HG03521 (cell line): Measurements from ENCODE around the gene G6PD.
"Not testable (repeated sequence)": the region's sequence is repeated elsewhere in the genome, so short reads cannot be mapped to it uniquely, and the experiment has no call there.

Source experiments
- ATAC-seq: cut with Tn5 transposase; IDR thresholded peaks from one replicate; pipeline ENCODE4 v1.9.1; 2021; ENCODE audit warnings: mild to moderate bottlenecking, moderate library complexity; ENCODE audit not compliant: unreplicated experiment

Gene G6PD

DNA sequence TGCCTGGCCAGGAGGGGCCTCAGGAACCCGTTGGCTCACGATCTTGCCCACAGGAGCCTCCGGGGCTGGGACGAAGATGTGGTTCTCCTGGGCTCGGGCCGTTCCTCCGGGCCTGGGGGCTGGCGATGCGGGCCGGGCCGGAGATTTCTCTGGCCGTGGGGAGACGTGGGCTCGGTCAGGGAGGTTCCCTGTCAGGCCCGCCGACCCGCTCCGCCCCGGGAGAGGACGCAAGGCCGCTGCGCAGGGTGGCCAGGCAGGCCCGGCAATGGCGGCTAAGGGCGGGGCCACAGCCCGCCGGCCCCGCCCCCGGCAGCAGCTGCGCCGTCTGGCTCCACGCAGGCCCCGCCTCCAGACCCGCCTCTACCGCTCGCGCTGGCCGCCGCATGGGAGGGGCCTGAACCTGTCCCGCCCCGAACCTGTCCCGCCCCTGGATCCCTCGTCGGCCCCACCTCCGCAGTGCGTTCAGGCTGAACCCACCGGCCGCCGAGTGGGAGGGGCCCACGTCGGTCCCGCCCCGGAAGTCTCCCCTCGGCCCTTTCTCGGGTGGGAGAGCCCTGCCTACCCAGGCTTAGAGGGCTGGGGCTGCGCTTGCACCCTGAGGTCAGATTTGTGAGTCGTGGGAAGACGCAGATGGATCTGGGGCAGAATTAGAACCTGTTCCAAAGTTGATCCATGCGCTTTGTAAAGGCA lies 30.5 kb downstream of the G6PD start, which contains the start of gene FAM3A:
Gene FAM3A, minus strand, starts transcription at position 267 of the 690 bp plus-strand sequence. CDS start 460 bp downstream, outside the sequence.
- peak; percentile 93 for ATAC-seq

DNA sequence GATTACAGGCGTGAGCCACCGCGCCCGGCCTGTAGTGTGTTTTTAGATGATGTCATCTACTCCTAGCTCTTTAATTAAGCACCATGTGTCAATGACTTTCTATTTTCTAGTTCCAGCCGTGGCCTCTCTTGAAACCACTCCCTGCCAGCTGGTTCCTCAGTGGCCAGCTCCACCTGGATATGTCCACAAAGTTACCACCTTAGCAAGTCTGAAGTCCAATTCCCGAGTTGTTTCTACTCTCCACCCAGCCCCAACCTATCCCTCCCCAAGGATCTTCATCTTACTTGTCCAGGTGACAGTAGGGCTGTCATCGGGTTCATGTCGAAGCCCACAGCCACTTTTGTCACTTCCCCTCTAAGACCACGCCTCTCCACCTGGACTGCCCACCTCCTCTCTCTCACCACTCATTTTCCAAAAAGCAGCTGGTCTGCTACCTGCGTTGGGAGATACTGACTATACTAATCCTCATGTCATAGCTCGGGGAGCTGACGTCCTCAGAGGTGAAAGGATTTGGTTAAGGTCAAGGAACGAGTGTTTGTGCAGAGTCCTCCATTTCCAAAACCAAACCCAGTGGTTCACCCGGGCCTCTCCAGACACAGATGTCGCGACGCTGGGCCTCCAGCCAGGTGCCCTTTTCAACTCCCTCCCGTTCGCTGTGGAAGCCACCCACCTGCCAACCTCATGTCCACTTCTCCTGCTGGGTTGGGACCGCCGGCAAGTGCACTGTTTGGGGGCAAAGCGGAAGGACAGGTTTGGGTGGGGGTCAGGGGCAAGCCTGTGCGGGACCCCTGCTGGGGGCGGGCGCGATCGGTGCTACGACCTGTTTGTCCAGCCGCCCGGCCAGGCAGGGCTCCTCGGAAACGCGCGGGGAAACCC lies 31.3 kb downstream of the G6PD start:
- no peak for ATAC-seq

DNA sequence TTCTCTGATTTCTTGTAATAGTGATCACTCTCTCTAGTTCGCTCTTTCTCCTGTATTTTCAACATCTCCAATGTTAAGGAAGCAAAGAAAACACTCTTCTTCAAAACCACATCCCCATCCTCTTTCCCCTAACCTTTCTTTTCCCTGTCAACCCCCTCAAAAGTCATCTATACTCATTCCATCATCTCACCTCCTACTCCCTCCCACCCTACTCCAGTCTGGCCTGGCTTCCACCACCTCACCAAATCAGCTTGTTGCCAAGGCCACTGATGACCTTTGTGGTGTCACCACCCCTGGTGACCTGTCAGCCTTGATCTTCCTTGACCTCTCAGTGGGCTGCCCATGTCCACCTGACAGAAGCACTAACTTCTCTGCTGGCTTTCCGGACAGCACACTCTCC lies 32.9 kb downstream of the G6PD start:
- no peak for ATAC-seq

DNA sequence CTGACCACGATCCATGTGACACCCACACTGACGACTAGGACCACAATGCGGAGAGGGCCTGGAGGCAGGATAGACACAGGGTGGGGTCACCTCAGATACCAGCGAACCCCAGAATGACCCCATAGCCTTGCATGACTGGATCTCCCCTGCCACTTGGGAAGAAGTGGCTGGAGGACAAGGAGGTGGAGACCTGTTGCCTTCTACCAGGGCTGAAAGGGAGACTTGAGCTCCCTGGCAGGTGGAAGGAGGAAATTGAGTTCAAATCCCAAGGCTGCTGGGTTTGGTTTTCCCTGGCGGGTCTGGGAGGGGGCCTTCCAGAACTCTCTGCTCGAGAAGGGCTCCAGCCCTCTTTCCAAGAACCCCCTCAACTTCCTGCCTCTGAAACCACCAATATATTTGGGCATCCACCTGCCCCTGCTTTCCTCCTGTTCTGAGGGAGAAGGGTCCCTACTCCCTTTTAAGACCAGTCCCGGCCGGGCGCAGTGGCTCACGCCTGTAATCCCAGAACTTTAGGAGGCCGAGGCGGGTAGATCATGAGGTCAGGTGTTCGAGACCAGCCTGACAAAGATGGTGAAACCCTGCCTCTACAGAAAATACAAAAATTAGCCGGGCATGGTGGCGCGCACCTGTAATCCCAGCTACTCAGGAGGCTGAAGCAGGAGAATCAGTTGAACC lies 33.6 kb downstream of the G6PD start:
- no peak for ATAC-seq

DNA sequence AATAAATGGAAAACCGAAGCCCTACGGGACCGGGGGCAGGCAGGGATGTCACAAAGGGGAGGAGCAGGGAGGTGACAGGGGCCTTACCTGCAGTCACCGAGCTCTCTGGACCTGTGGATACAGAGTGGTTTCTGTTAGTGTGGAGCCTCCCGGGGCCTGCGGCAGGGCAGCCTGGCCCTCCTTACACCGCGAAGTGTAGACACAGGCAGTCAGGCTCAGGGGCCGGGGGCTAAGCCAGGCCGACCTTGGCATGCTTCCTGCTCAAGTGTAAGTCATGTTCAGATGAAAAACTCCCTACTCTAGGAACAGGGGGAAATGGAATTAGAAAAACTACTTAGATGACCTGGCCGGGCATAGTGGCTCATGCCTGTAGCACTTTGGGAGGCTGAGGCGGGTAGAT lies 34.9 kb downstream of the G6PD start:
- ATAC-seq, result no peak

DNA sequence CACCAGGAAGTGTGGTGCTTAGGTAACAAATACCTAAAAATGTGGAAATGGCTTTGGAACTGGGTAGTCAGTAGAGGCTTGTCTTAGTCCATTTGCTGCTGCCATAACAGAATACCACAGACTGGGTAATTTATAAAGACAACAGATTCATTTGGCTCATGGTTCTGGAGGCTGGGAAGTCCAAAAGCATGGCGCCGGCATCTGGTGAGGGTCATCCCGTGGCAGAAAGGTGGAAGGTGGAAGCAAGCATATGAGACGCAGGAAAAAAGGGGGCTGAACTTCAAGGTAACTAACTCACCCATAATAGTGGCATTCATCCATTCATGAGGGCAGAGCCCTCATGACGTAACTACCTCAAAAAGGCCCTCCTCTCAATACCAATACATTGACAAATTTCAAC lies 37.2 kb downstream of the G6PD start:
- no peak for ATAC-seq

DNA sequence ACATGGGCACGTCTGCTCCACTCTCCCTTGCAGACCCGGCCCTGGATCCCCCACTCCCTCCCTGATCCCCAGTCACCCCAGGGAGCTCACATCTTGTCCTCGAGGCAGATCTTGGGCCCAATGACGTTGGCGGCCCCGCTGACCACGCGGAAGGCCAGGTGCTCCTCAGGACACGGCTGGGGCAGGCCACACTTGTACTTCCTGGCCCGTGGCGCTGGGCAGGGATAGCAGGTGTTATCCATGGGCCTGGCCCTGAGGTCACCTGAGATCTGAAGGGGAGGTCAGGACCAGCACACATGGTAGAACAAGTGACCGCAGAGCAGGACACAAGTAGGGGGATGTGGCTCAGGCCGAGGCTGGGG lies 38.3 kb downstream of the G6PD start:
- ATAC-seq, result no peak

DNA sequence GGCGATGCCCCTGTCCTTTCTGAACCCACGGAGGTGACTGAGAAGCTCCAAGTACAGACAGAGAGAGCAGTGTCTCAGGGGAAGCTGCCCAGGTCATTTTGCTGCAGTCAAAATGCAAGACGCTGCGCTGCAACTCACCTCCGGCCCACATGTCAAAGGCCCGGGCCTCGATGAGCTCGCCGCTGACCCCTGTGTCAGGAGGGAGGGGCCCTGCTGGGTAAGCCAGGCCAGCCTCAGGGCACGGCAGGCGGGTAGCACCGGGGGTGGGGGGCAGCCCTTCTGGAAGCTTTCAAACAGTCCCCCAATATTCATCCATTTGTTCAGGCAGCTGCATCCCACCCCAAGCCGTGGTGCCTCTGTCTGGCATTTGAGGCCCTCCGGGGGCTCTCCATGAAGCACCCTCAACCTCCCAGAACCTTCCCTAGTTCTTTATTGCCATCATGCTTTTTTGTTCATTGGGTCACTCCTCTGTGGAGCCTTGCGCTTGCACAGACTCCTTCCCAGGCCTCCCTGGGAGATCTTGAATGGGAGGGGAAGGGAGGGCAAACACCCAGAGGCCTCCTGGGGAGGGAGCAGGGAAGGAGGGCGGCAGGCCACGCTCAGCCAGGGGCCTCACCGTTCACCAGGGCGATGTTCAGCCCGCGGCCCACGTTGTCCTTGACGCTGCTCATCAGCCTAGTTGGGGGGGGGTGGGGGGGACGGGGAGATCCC lies 38.8 kb downstream of the G6PD start:
- ATAC-seq, result no peak

DNA sequence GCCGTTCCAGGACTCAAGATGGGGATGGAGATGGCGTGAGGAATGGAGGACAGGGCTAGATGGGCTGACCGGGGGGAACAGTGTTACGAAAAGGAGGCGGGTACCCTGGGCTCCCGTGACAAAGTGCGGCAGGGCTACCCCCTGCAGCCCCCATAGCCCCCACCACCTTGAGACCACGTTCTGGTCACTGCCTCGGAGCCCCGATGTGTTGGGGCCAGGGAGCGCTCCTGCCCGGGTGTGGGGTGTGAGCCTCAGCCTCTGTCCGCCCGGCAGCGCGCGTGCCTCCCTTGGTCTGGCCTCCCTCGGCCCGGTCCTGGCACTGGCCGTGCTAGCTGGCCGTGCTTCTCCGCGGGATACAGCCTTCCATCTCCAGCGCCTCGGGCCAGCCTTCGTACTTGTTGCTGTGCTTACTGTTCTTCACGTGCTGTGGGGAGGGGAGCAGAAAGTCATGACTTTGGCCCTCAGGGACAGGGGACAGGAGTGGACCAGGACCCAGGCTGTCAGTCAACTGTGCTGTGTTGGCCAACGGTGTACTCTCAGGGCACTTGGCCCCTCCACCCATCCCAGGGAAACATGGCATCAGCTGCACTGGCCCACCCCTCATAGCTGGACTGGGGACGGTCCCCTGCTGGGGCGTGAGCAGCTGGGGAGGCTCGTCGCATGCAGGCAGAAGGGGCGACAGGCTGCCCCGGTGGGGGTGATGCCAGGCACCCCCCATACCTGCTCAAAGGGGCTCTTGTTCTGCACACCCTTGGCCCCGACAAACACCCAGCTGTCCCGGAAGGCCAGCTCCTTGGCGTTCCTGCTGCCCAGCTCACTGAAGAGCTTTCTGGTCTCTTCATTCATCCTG lies 39.9 kb downstream of the G6PD start:
- ATAC-seq, result no peak

DNA sequence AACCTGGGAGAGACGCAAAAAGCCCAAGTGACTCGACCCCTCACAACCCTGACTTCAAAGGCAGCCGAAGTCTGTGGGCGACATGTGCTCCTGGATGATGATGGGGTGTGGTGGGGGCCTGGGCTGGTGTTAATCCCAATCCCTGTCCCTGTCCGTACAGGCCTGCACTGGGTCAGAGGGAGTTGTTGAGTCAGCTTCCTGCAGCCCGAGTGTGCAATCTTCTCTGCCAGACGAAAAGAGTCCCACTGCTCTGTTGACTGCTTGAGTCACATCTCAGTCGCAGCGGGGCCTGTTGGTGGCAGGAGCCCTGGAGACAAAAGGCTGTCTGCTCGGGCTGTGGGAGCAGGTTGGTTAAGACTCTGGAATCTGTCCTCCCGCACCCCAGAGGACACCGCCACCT lies 40.9 kb downstream of the G6PD start:
- ATAC-seq, result no peak

DNA sequence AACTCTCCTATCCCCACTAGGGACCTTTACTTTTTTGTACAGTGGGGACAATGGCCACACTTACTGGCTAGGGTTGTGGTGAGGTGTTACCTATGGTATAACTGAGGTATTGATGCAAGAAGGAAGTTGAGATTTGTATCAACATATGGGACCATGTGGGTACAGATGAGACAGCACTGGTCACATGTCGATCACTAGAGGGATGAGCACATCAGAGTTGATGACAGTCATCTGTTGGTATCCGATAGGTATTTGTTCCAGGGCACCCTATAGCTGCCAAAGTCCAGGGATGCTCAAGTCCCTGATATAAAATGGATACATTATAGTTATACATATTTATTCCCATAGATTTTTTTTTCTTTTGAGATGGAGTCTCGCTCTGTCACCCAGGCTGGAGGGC lies 43.7 kb downstream of the G6PD start:
- no peak for ATAC-seq

DNA sequence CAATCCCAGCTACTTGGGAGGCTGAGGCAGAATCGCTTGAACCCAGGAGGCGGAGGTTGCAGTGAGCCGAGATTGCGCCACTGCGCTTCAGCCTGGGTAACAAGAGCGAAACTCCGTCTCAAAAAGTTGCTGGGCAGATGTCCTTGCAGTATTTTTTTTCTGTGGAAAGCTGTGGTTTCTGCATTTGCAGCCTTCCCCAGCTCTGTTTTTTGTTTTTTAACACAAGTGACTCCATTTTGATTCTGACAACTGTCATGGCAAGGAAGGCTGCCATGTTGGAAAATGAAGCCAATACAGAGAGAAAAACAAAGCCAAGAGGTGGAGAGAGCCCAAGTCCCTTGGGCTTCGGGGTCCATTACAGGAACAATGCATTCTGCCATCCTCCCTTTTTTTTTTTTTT lies 44.5 kb downstream of the G6PD start:
- ATAC-seq, result no peak

DNA sequence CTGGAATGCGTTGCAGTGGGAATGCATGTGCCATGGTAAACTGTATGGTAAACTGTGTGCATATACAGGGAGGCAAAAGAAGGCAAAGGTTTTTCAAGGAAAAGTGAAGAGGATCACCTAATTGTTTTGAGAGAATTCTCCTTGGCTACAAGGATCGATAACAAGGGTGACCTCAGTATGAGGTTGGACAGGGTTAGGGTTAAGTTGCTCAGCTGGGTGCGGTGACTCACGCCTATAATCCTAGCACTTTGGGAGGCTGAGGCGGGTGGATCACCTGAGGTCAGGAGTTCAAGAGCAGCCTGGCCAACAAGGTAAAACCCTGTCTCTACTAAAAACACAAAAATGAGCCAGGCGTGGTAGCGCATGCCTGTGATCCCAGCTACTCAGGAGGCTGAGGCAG lies 45.2 kb downstream of the G6PD start:
- ATAC-seq, result not testable (repeated sequence)

DNA sequence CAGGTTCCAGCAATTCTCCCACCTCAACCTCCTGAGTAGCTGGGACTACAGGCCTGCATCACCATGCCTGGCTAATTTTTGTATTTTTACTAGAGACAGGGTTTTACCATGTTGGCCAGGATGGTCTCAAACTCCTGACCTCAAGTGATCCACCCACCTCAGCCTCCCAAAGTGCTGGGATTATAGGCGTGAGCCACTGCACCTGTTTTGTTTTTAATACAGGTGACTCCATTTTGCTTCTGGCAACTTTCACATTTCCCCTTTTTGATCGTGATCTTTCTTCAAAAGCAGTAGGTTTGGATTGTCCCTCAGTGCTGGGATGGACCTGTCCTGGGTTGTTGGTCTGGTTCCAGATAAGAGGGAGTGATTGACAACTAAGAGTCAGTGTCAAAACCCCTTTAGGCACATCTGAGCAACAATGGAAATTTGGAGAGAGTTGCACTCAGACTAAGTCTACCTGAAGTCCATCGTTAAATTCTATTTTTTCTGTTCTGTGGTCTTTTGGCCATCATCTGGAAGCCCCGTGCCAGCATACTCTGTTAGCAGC lies 50.0 kb downstream of the G6PD start:
- not testable (repeated sequence) for ATAC-seq

DNA sequence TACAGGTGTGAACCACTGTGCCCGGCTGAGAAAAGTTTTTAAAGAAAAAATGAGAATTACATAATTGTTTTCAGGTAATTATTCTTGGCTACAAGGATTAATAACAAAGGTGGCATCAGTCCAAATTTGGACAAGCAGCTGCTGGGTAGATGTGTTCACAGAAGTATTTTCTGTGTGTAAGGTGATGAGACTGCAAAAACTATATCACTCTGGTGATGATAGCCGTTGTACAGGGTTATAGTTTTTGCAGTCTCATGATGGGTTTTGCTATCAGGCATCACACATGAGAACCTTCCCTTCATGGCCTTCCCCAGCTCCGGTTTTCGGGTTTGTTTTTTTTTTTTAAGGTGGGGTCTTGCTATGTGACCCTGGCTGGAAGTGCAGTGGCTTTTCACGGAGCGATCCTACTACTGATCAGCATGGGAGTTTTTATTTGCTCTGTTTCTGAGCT lies 51.1 kb downstream of the G6PD start:
- ATAC-seq, result no peak

DNA sequence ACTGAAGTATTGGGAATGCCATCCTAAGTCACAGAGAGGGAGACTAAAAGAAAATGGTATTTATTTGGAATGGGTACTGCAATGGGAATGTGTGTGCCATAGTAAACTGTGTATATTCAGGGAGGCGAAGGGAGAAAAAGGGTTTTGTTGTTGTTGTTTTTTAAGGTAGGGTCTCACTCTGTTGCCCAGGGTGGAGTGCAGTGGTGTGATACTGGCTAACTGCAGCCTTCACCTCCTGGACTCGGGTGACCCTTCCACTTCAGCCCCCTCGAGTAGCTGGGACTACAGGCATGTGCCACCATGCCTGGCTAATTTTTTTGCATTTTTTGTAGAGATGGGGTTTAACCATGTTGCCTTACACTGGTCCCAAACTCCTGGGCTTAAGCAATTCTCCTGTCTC lies 51.9 kb downstream of the G6PD start:
- no peak for ATAC-seq

DNA sequence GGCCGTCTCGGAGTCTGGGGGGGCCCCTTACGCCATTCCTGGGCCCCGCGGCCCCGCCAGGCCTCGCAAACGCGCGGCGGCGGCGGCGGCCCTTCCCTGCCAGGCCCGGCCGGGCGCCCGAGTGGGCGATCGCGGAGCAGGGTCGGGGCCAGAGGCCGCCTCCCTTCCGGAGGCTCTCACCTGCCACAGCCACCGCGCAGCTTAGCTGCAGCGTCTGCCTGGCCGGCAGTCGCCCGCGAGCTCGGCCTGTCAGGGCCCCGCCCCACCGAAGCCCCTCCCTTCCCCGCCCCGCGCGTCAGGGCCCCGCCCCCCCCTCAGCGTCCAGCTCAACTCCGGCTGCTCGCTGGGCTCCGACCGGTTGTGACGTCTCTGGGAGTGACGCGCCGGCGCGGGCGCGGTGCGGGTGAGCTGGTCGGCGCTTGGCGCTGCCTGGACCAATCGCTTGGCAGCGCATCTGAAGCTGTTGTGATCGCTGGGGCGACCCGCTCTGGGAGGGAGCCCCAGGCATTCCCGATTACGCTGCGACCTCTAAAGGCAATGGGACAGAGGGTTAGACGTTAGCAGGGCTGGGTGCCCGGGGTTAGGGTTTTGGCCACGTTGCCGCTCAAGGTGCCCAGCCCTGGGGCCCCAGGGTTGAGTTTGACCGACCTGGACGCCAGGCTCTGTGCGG lies 56.1 kb downstream of the G6PD start, which contains the start of gene SLC10A3:
Gene SLC10A3, minus strand, starts transcription at position 216 of the 670 bp plus-strand sequence. CDS start 1,689 bp downstream, outside the sequence.
- ATAC-seq, result peak; percentile 77

DNA sequence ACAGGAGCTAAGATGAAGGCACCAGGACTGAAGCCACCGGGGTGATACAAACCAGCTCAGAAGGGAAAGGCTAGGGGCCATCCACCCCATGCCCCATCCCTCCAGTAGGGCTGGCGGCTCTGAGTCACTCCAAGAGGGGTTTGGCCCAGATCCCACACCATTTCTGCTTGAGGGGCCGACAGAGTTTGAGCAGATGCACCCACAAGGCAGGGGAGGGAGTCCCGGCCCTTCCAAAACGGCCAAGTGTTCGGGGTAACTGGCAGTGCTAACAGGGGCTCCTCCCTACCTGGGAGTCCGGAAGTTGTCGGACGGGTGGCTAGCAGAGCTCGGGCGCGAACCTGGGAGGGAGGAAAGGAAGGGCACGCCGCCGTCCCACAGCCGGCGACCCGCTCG lies 56.6 kb downstream of the G6PD start:
- peak; percentile 19 for ATAC-seq

DNA sequence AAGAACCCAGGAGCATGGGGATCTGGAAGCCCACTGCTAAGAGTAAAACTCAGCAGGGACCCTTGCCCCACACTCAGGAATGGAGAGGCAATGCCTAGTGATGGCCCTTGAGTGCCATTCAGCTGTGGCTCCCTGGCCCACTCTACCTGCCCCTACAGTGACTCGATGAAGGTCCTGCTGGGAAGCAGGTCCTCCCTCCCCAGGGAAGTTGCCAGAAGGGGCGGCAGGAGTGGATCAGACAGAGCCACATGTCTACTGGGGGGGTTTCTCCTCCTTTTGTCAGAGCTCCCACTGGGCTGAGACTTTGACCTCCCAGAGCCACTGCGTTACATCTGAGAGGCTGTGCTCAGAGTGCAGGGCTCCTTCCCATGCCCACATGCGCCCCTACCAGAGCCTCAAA lies 57.5 kb downstream of the G6PD start:
- no peak for ATAC-seq
